HEK293 (cell line): ENCODE results near the gene APOBR.

Experiments used
- EGR2 ChIP-seq: fragments of 450-650 bp; formaldehyde crosslinking; IDR thresholded peaks from 2 replicates; pipeline ENCODE4 v1.5.1; 2016; ENCODE audit warnings: low read depth, missing biosample characterization, missing genetic modification characterization
- FEZF1 ChIP-seq: fragments of 450-650 bp; formaldehyde crosslinking; IDR thresholded peaks from 2 replicates; pipeline ENCODE4 v1.5.1; 2016; ENCODE audit warnings: missing biosample characterization, missing genetic modification characterization
- GLI4 ChIP-seq: fragments of 450-650 bp; formaldehyde crosslinking; IDR thresholded peaks from 2 replicates; pipeline ENCODE4 v1.5.1; 2016; ENCODE audit warnings: missing biosample characterization, missing genetic modification characterization
- IKZF3 ChIP-seq: fragments of 450-650 bp; IDR thresholded peaks from 2 replicates; pipeline ENCODE4 v1.5.0; 2018; ENCODE audit warnings: missing biosample characterization, mild to moderate bottlenecking, missing genetic modification characterization, moderate library complexity
- PRDM1 ChIP-seq: fragments of 450-650 bp; formaldehyde crosslinking; IDR thresholded peaks from 2 replicates; pipeline ENCODE4; 2016; ENCODE audit warnings: missing biosample characterization, missing genetic modification characterization
- REPIN1 ChIP-seq: fragments of 450-650 bp; formaldehyde crosslinking; IDR thresholded peaks from 2 replicates; pipeline ENCODE4 v1.5.1; 2017; ENCODE audit warnings: missing biosample characterization, missing genetic modification characterization, low read depth
- SCRT1 ChIP-seq: fragments of 450-650 bp; formaldehyde crosslinking; IDR thresholded peaks from 2 replicates; pipeline ENCODE4 v1.5.1; 2016; ENCODE audit warnings: missing biosample characterization, missing genetic modification characterization, borderline replicate concordance
- SP3 ChIP-seq: fragments of 450-650 bp; formaldehyde crosslinking; IDR thresholded peaks from 2 replicates; pipeline ENCODE4 v1.5.1; 2016; ENCODE audit warnings: missing biosample characterization, missing genetic modification characterization
- ZBTB21 ChIP-seq: fragments of 450-650 bp; formaldehyde crosslinking; IDR thresholded peaks from 2 replicates; pipeline ENCODE4 v1.5.1; 2017; ENCODE audit warnings: missing biosample characterization, missing genetic modification characterization
- ZBTB48 ChIP-seq: fragments of 450-650 bp; formaldehyde crosslinking; IDR thresholded peaks from 2 replicates; pipeline ENCODE4 v1.5.1; 2016; ENCODE audit warnings: missing biosample characterization, missing genetic modification characterization
- ZEB2 ChIP-seq: fragments of 450-650 bp; formaldehyde crosslinking; IDR thresholded peaks from 2 replicates; pipeline ENCODE4 v1.5.1; 2016; ENCODE audit warnings: missing biosample characterization, missing genetic modification characterization
- ZNF114 ChIP-seq: fragments of 450-650 bp; formaldehyde crosslinking; IDR thresholded peaks from 2 replicates; pipeline ENCODE4 v1.5.0; 2017; ENCODE audit warnings: missing biosample characterization, missing genetic modification characterization
- ZNF133 ChIP-seq: fragments of 450-650 bp; formaldehyde crosslinking; IDR thresholded peaks from 2 replicates; pipeline ENCODE4 v1.5.1; 2016; ENCODE audit warnings: missing biosample characterization, missing genetic modification characterization
- ZNF138 ChIP-seq: fragments of 450-650 bp; formaldehyde crosslinking; IDR thresholded peaks from 2 replicates; pipeline ENCODE4 v1.5.1; 2016; ENCODE audit warnings: missing biosample characterization, missing genetic modification characterization, borderline replicate concordance
- ZNF175 ChIP-seq: fragments of 450-650 bp; formaldehyde crosslinking; IDR thresholded peaks from 2 replicates; pipeline ENCODE4 v1.5.1; 2016; ENCODE audit warnings: missing biosample characterization, missing genetic modification characterization
- ZNF311 ChIP-seq: fragments of 450-650 bp; formaldehyde crosslinking; IDR thresholded peaks from 2 replicates; pipeline ENCODE4 v1.5.1; 2017; ENCODE audit warnings: missing biosample characterization, missing genetic modification characterization, borderline replicate concordance
- ZNF404 ChIP-seq: fragments of 450-650 bp; formaldehyde crosslinking; IDR thresholded peaks from 2 replicates; pipeline ENCODE4 v1.5.1; 2017; ENCODE audit warnings: missing biosample characterization, missing genetic modification characterization
- ZNF433 ChIP-seq: fragments of 450-650 bp; formaldehyde crosslinking; IDR thresholded peaks from 2 replicates; pipeline ENCODE4 v1.5.1; 2016; ENCODE audit warnings: missing biosample characterization, missing genetic modification characterization, low read depth
- ZNF510 ChIP-seq: fragments of 450-650 bp; formaldehyde crosslinking; IDR thresholded peaks from 2 replicates; pipeline ENCODE4 v1.5.1; 2018; ENCODE audit warnings: mild to moderate bottlenecking, missing genetic modification characterization, missing biosample characterization; ENCODE audit not compliant: insufficient replicate concordance
- ZNF521 ChIP-seq: fragments of 450-650 bp; formaldehyde crosslinking; IDR thresholded peaks from 2 replicates; pipeline ENCODE4 v1.5.1; 2017; ENCODE audit warnings: missing biosample characterization, mild to moderate bottlenecking, missing genetic modification characterization
- ZNF585B ChIP-seq: fragments of 450-650 bp; formaldehyde crosslinking; IDR thresholded peaks from 2 replicates; pipeline ENCODE4 v1.5.1; 2016; ENCODE audit warnings: missing biosample characterization, missing genetic modification characterization
- ZNF658 ChIP-seq: fragments of 450-650 bp; formaldehyde crosslinking; IDR thresholded peaks from 2 replicates; pipeline ENCODE4; 2016; ENCODE audit warnings: missing biosample characterization, missing genetic modification characterization
- ZNF677 ChIP-seq: fragments of 450-650 bp; IDR thresholded peaks from 2 replicates; pipeline ENCODE4 v1.5.0; 2018; ENCODE audit warnings: missing biosample characterization, mild to moderate bottlenecking, missing genetic modification characterization, moderate library complexity
- ZNF701 ChIP-seq: fragments of 450-650 bp; formaldehyde crosslinking; IDR thresholded peaks from 2 replicates; pipeline ENCODE4 v1.5.1; 2016; ENCODE audit warnings: missing biosample characterization, missing genetic modification characterization
- ZNF747 ChIP-seq: fragments of 450-650 bp; formaldehyde crosslinking; IDR thresholded peaks from 2 replicates; pipeline ENCODE4 v1.5.1; 2016; ENCODE audit warnings: missing biosample characterization, missing genetic modification characterization
- ZNF777 ChIP-seq: fragments of 450-650 bp; formaldehyde crosslinking; IDR thresholded peaks from 2 replicates; pipeline ENCODE4 v1.5.1; 2017; ENCODE audit warnings: missing biosample characterization, missing genetic modification characterization, borderline replicate concordance
- ZSCAN30 ChIP-seq: fragments of 450-650 bp; IDR thresholded peaks from 2 replicates; pipeline ENCODE4 v1.5.1; 2018; ENCODE audit warnings: missing biosample characterization, mild to moderate bottlenecking, missing genetic modification characterization, moderate library complexity
- ZXDB ChIP-seq: fragments of 450-650 bp; formaldehyde crosslinking; IDR thresholded peaks from 2 replicates; pipeline ENCODE4 v1.5.1; 2016; ENCODE audit warnings: missing biosample characterization, missing genetic modification characterization
- TF ChIP-seq, protein P1 (sequence below): fragments of 450-650 bp; formaldehyde crosslinking; IDR thresholded peaks from 2 replicates; pipeline ENCODE4 v1.5.1; 2016; ENCODE audit warnings: missing biosample characterization, missing genetic modification characterization
- TF ChIP-seq, protein P2 (sequence below): fragments of 450-650 bp; formaldehyde crosslinking; IDR thresholded peaks from 2 replicates; pipeline ENCODE4 v1.5.1; 2017; ENCODE audit warnings: missing biosample characterization, missing genetic modification characterization
- TF ChIP-seq, protein P3 (sequence below): fragments of 450-650 bp; IDR thresholded peaks from 2 replicates; pipeline ENCODE4 v1.5.1; 2018; ENCODE audit warnings: missing biosample characterization, missing genetic modification characterization
- TF ChIP-seq, protein P4 (sequence below): IDR thresholded peaks from 2 replicates; pipeline ENCODE4 v1.6.1; 2011; ENCODE audit warnings: mild to moderate bottlenecking, low read depth, low read length, borderline replicate concordance
- TF ChIP-seq, protein P5 (sequence below): fragments of 450-650 bp; formaldehyde crosslinking; IDR thresholded peaks from 2 replicates; pipeline ENCODE4 v1.5.1; 2017; ENCODE audit warnings: missing biosample characterization, missing genetic modification characterization

The APOBR gene

DNA sequence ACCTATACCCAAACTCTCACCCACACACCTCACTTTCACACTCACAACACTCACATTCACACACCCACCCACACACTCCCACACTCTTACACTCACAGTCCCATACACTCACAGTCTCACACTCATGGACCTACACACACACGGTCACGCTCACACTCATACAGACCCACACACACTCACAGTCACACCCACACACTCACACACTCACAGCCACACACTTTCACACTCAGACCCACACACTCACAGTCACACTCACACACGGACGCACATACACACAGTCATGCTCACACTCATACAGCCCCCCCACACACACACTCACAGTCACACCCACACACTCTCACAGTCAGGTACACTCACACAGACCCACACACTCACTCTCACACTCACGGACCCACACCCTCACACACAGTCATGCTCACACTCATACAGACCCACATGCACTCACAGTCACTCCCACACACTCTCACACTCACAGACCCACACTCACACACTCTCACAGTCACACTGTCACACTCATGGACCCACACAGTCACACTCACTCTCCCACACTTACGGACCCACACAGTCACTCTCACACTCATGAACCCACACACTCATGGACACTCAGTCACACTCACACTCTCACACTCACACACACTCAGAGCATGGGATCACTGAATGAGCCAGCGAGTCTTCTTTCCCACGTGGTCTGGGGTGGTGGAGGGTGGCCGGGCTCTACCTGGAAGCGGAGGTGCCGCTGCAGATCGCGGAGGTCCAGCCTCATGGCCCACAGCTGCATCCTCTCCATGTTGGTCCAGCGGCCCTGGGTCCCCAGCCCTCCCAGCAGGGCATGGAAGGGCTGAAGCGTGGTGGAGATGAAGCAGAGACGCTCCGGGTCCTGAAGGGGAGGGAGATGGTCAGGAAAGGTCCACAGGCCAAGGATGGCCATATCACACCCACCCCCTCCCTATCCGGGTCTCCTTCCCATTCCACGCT is 7.1 kb downstream of the APOBR start (continued):
- TF ChIP-seq, protein P1, sequence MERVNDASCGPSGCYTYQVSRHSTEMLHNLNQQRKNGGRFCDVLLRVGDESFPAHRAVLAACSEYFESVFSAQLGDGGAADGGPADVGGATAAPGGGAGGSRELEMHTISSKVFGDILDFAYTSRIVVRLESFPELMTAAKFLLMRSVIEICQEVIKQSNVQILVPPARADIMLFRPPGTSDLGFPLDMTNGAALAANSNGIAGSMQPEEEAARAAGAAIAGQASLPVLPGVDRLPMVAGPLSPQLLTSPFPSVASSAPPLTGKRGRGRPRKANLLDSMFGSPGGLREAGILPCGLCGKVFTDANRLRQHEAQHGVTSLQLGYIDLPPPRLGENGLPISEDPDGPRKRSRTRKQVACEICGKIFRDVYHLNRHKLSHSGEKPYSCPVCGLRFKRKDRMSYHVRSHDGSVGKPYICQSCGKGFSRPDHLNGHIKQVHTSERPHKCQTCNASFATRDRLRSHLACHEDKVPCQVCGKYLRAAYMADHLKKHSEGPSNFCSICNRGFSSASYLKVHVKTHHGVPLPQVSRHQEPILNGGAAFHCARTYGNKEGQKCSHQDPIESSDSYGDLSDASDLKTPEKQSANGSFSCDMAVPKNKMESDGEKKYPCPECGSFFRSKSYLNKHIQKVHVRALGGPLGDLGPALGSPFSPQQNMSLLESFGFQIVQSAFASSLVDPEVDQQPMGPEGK (tag by site-specific recombination): no peak
- TF ChIP-seq ZNF585B (tag by site-specific recombination) (no peak), ZNF658 (tag by site-specific recombination) (no peak), ZXDB (tag by site-specific recombination) (no peak), GLI4 (no peak), ZNF404 (tag by site-specific recombination) (no peak), ZSCAN30 (no peak), ZBTB48 (tag by site-specific recombination) (no peak), ZNF747 (tag by site-specific recombination) (0 out of 2 replicates have a peak, but pooled peaks have one; percentile 54), ZNF521 (tag by site-specific recombination) (no peak), REPIN1 (tag by site-specific recombination) (no peak), ZBTB21 (no peak), EGR2 (peak; percentile 97), ZNF175 (tag by site-specific recombination) (no peak; the same call in 1 of the 2 replicates), ZEB2 (tag by site-specific recombination) (no peak), ZNF433 (no peak), FEZF1 (tag by site-specific recombination) (no peak), SCRT1 (tag by site-specific recombination) (no peak), ZNF138 (no peak), IKZF3 (tag by site-specific recombination) (no peak), ZNF114 (tag by site-specific recombination) (no peak), ZNF510 (tag by site-specific recombination) (no peak), PRDM1 (tag by site-specific recombination) (peak; percentile 94), ZNF777 (tag by site-specific recombination) (no peak), ZNF133 (tag by site-specific recombination) (no peak), ZNF311 (0 out of 2 replicates have a peak, but pooled peaks have one; percentile 85), SP3 (tag by site-specific recombination) (no peak), ZNF701 (tag by site-specific recombination) (no peak), ZNF677 (tag by site-specific recombination) (no peak)
- TF ChIP-seq, protein P2, sequence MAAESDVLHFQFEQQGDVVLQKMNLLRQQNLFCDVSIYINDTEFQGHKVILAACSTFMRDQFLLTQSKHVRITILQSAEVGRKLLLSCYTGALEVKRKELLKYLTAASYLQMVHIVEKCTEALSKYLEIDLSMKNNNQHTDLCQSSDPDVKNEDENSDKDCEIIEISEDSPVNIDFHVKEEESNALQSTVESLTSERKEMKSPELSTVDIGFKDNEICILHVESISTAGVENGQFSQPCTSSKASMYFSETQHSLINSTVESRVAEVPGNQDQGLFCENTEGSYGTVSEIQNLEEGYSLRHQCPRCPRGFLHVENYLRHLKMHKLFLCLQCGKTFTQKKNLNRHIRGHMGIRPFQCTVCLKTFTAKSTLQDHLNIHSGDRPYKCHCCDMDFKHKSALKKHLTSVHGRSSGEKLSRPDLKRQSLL (tag by site-specific recombination): no peak
- TF ChIP-seq, protein P3, sequence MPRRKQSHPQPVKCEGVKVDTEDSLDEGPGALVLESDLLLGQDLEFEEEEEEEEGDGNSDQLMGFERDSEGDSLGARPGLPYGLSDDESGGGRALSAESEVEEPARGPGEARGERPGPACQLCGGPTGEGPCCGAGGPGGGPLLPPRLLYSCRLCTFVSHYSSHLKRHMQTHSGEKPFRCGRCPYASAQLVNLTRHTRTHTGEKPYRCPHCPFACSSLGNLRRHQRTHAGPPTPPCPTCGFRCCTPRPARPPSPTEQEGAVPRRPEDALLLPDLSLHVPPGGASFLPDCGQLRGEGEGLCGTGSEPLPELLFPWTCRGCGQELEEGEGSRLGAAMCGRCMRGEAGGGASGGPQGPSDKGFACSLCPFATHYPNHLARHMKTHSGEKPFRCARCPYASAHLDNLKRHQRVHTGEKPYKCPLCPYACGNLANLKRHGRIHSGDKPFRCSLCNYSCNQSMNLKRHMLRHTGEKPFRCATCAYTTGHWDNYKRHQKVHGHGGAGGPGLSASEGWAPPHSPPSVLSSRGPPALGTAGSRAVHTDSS (tag by site-specific recombination): no peak
- TF ChIP-seq, protein P4, sequence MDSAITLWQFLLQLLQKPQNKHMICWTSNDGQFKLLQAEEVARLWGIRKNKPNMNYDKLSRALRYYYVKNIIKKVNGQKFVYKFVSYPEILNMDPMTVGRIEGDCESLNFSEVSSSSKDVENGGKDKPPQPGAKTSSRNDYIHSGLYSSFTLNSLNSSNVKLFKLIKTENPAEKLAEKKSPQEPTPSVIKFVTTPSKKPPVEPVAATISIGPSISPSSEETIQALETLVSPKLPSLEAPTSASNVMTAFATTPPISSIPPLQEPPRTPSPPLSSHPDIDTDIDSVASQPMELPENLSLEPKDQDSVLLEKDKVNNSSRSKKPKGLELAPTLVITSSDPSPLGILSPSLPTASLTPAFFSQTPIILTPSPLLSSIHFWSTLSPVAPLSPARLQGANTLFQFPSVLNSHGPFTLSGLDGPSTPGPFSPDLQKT: no peak
- TF ChIP-seq, protein P5, sequence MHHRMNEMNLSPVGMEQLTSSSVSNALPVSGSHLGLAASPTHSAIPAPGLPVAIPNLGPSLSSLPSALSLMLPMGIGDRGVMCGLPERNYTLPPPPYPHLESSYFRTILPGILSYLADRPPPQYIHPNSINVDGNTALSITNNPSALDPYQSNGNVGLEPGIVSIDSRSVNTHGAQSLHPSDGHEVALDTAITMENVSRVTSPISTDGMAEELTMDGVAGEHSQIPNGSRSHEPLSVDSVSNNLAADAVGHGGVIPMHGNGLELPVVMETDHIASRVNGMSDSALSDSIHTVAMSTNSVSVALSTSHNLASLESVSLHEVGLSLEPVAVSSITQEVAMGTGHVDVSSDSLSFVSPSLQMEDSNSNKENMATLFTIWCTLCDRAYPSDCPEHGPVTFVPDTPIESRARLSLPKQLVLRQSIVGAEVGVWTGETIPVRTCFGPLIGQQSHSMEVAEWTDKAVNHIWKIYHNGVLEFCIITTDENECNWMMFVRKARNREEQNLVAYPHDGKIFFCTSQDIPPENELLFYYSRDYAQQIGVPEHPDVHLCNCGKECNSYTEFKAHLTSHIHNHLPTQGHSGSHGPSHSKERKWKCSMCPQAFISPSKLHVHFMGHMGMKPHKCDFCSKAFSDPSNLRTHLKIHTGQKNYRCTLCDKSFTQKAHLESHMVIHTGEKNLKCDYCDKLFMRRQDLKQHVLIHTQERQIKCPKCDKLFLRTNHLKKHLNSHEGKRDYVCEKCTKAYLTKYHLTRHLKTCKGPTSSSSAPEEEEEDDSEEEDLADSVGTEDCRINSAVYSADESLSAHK (tag by site-specific recombination): no peak
